NCI-H2171 (cell line): ENCODE data around the gene KIR3DL3.
"Not testable (repeated sequence)": the region's sequence is repeated elsewhere in the genome, so short reads cannot be mapped to it uniquely, and the experiment has no call there.

Source experiments
- DNase-seq: peaks from one replicate; lab custom pipeline; 2025; lab: John Stamatoyannopoulos, UW

The KIR3DL3 gene

GRCh38 chr19:54724142-54724541 lies at the start of gene KIR3DL3:
KIR3DL3 (plus strand) TSS chr19:54724442; CDS start chr19:54724497, 55 bp downstream.
- DNase-seq: no peak

GRCh38 chr19:54676210-54676834 lies 47.9 kb upstream of the KIR3DL3 start:
- not testable (repeated sequence) for DNase-seq

- no peak for DNase-seq
These were observed 47.0 kb upstream of the KIR3DL3 start for GRCh38 chr19:54677217-54677616.

- DNase-seq: not testable (repeated sequence)
These were observed 42.6 kb upstream of the KIR3DL3 start for GRCh38 chr19:54681596-54681995.

GRCh38 chr19:54682306-54682856 lies 41.9 kb upstream of the KIR3DL3 start:
- no peak for DNase-seq

GRCh38 chr19:54684527-54684926 lies 39.7 kb upstream of the KIR3DL3 start:
- no peak for DNase-seq

- DNase-seq: no peak
These were observed 32.5 kb upstream of the KIR3DL3 start for GRCh38 chr19:54691582-54692297.

- DNase-seq: no peak
These were observed 32.0 kb upstream of the KIR3DL3 start for GRCh38 chr19:54692298-54692615.

- no peak for DNase-seq
These were observed 29.6 kb upstream of the KIR3DL3 start for GRCh38 chr19:54694648-54695047.

- DNase-seq: no peak
These were observed 28.1 kb upstream of the KIR3DL3 start for GRCh38 chr19:54696117-54696548.

GRCh38 chr19:54696766-54697165 lies 27.5 kb upstream of the KIR3DL3 start:
- DNase-seq: no peak

- not testable (repeated sequence) for DNase-seq
These were observed 26.5 kb upstream of the KIR3DL3 start for GRCh38 chr19:54697716-54698115.

GRCh38 chr19:54704928-54705327 lies 19.3 kb upstream of the KIR3DL3 start:
- no peak for DNase-seq

- no peak for DNase-seq
These were observed 16.3 kb upstream of the KIR3DL3 start for GRCh38 chr19:54707962-54708361.

- DNase-seq: no peak
These were observed 15.5 kb upstream of the KIR3DL3 start for GRCh38 chr19:54708781-54709180.

GRCh38 chr19:54709212-54709948 lies 14.9 kb upstream of the KIR3DL3 start:
- DNase-seq: no peak

GRCh38 chr19:54709956-54710355 lies 14.3 kb upstream of the KIR3DL3 start:
- DNase-seq: not testable (repeated sequence)

- DNase-seq: no peak
These were observed 402 bp downstream of the KIR3DL3 start for GRCh38 chr19:54724644-54725043.

- DNase-seq: no peak
These were observed 1.1 kb downstream of the KIR3DL3 start for GRCh38 chr19:54725321-54725720.

- DNase-seq: no peak
These were observed 3.3 kb downstream of the KIR3DL3 start for GRCh38 chr19:54727562-54727961.

- DNase-seq: no peak
These were observed 3.9 kb downstream of the KIR3DL3 start for GRCh38 chr19:54728167-54728566.

GRCh38 chr19:54729416-54730188 lies 5.4 kb downstream of the KIR3DL3 start:
- DNase-seq: no peak
